ENCODE data around the gene NSUN2. TPM values are rescaled to one million over a fixed set of nuclear protein-coding genes. Genes with fewer than 3 reads are reported as not detected.

NSUN2 gene
- total RNA-seq, 1 donor = 39.4 TPM

- H3K79me2 ChIP-seq (ENCODE audit: insufficient read depth, low read length) = no peaks in the 10 kb centered on the region
- H3K27me3 ChIP-seq (ENCODE audit: insufficient read depth, low read length) = no peaks in the 10 kb centered on the region
- DNase-seq (ENCODE audit: insufficient read length, low spot score, missing footprints) = no peak
- no peaks in the 10 kb centered on the region for H3K4me1 ChIP-seq (ENCODE audit: insufficient read depth, low read length)
- TF ChIP-seq, protein P1, sequence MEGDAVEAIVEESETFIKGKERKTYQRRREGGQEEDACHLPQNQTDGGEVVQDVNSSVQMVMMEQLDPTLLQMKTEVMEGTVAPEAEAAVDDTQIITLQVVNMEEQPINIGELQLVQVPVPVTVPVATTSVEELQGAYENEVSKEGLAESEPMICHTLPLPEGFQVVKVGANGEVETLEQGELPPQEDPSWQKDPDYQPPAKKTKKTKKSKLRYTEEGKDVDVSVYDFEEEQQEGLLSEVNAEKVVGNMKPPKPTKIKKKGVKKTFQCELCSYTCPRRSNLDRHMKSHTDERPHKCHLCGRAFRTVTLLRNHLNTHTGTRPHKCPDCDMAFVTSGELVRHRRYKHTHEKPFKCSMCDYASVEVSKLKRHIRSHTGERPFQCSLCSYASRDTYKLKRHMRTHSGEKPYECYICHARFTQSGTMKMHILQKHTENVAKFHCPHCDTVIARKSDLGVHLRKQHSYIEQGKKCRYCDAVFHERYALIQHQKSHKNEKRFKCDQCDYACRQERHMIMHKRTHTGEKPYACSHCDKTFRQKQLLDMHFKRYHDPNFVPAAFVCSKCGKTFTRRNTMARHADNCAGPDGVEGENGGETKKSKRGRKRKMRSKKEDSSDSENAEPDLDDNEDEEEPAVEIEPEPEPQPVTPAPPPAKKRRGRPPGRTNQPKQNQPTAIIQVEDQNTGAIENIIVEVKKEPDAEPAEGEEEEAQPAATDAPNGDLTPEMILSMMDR (IDR thresholded peaks at IDR 0.05; ENCODE audit: extremely low read depth, low read depth, low read length) = no peak
- H3K27ac ChIP-seq (ENCODE audit: low read depth, low read length) = no peak overlapping the region
- peaks cover 4% of the 10 kb centered on the region for H3K9me3 ChIP-seq (ENCODE audit: low read depth, low read length)
- no peak overlapping the region for H3K4me2 ChIP-seq (ENCODE audit: insufficient read depth, low read length)
- H3K36me3 ChIP-seq (ENCODE audit: insufficient read depth, low read length) = peaks cover 41% of the 10 kb centered on the region
- no peak overlapping the region for H2AFZ ChIP-seq (ENCODE audit: low read length)
- H3K4me3 ChIP-seq (ENCODE audit: insufficient read depth, low read length) = no peak overlapping the region
- H4K20me1 ChIP-seq (ENCODE audit: insufficient read depth, low read length) = no peaks in the 10 kb centered on the region
Measured at GRCh38 chr5:6656680-6657079, 23.8 kb upstream of the NSUN2 start.

DNA sequence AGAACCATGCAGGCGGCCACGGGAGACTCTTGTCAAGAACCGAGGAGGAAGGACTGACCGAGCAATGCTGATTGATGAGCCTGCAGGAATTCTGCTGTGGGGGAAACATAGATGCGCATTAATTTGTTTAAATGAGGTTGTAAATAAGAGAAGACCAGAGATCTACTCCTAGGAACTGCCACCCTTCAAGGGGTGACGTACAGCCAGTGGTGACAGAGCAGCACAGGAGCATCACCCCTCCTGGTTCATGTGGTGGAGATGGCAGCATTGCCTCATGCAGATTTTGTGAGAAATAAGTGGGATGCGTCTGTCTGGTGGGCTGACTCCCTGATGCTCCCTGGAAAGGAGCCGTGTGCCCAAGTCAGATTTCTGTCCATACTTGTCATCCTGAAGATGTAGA is 22.6 kb upstream of the NSUN2 start:
- Histone ChIP-seq H3K27me3 (ENCODE audit: insufficient read depth, low read length) (no peaks in the 10 kb centered on the region), H2AFZ (ENCODE audit: low read length) (no peak overlapping the region), H3K4me3 (ENCODE audit: insufficient read depth, low read length) (no peak overlapping the region), H3K79me2 (ENCODE audit: insufficient read depth, low read length) (peaks cover 2% of the 10 kb centered on the region), H3K4me1 (ENCODE audit: insufficient read depth, low read length) (no peaks in the 10 kb centered on the region), H3K4me2 (ENCODE audit: insufficient read depth, low read length) (no peak overlapping the region), H3K36me3 (ENCODE audit: insufficient read depth, low read length) (peaks cover 41% of the 10 kb centered on the region), H3K9me3 (ENCODE audit: low read depth, low read length) (peaks cover 4% of the 10 kb centered on the region), H3K27ac (ENCODE audit: low read depth, low read length) (no peak overlapping the region), H4K20me1 (ENCODE audit: insufficient read depth, low read length) (no peaks in the 10 kb centered on the region)
- TF ChIP-seq, protein P1 (IDR thresholded peaks at IDR 0.05; ENCODE audit: extremely low read depth, low read depth, low read length) = no peak
- DNase-seq (ENCODE audit: insufficient read length, low spot score, missing footprints) = no peak

GRCh38 chr5:6652025-6652424 is 19.2 kb upstream of the NSUN2 start:
- TF ChIP-seq, protein P1 (IDR thresholded peaks at IDR 0.05; ENCODE audit: extremely low read depth, low read depth, low read length) = no peak
- no peak for DNase-seq (ENCODE audit: insufficient read length, low spot score, missing footprints)
- no peak overlapping the region for H3K4me3 ChIP-seq (ENCODE audit: insufficient read depth, low read length)
- H3K27me3 ChIP-seq (ENCODE audit: insufficient read depth, low read length) = no peaks in the 10 kb centered on the region
- peaks cover 4% of the 10 kb centered on the region for H3K9me3 ChIP-seq (ENCODE audit: low read depth, low read length)
- H3K4me1 ChIP-seq (ENCODE audit: insufficient read depth, low read length) = no peaks in the 10 kb centered on the region
- H3K36me3 ChIP-seq (ENCODE audit: insufficient read depth, low read length) = peaks cover 26% of the 10 kb centered on the region
- H3K79me2 ChIP-seq (ENCODE audit: insufficient read depth, low read length) = peaks cover 19% of the 10 kb centered on the region
- H2AFZ ChIP-seq (ENCODE audit: low read length) = no peak overlapping the region
- H3K27ac ChIP-seq (ENCODE audit: low read depth, low read length) = no peak overlapping the region
- no peak overlapping the region for H3K4me2 ChIP-seq (ENCODE audit: insufficient read depth, low read length)
- no peaks in the 10 kb centered on the region for H4K20me1 ChIP-seq (ENCODE audit: insufficient read depth, low read length)

GRCh38 chr5:6649681-6650080 is 16.8 kb upstream of the NSUN2 start:
- TF ChIP-seq, protein P1 (IDR thresholded peaks at IDR 0.05; ENCODE audit: extremely low read depth, low read depth, low read length) = no peak

More at GRCh38 chr5:6649681-6650080, 16.8 kb upstream of the NSUN2 start:
- H3K4me2 ChIP-seq (ENCODE audit: insufficient read depth, low read length) = no peak overlapping the region
- peaks cover 26% of the 10 kb centered on the region for H3K79me2 ChIP-seq (ENCODE audit: insufficient read depth, low read length)
- no peaks in the 10 kb centered on the region for H3K27me3 ChIP-seq (ENCODE audit: insufficient read depth, low read length)
- no peak overlapping the region for H2AFZ ChIP-seq (ENCODE audit: low read length)
- no peak overlapping the region for H3K4me3 ChIP-seq (ENCODE audit: insufficient read depth, low read length)
- peaks cover 2% of the 10 kb centered on the region for H4K20me1 ChIP-seq (ENCODE audit: insufficient read depth, low read length)
- H3K9me3 ChIP-seq (ENCODE audit: low read depth, low read length) = no peaks in the 10 kb centered on the region
- H3K4me1 ChIP-seq (ENCODE audit: insufficient read depth, low read length) = no peaks in the 10 kb centered on the region
- no peak overlapping the region for H3K27ac ChIP-seq (ENCODE audit: low read depth, low read length)
- peaks cover 10% of the 10 kb centered on the region for H3K36me3 ChIP-seq (ENCODE audit: insufficient read depth, low read length)
- DNase-seq (ENCODE audit: insufficient read length, low spot score, missing footprints) = no peak

Measured in osteoblast (primary cell).